Parathyroid adenoma (tissue), 2 donors: ENCODE results near the gene DSCAM.

ENCODE experiments used
- H2AFZ ChIP-seq: fragments of 300-600 bp; sonication (generic); one replicate; pipeline ENCODE4 v1.7.0; 2017; ENCODE audit warnings: antibody characterized with exemption, mild to moderate bottlenecking
- H3K27ac ChIP-seq: fragments of 300-600 bp; sonication (generic); one replicate; pipeline ENCODE4 v1.7.0; 2017
- H3K27me3 ChIP-seq: fragments of 300-600 bp; sonication (generic); one replicate; pipeline ENCODE4 v1.7.0; 2017; ENCODE audit warnings: low read length; ENCODE audit not compliant: control insufficient read depth, insufficient read depth
- H3K36me3 ChIP-seq: fragments of 300-600 bp; sonication (generic); one replicate; pipeline ENCODE4 v1.7.0; 2017; ENCODE audit warnings: low read length; ENCODE audit not compliant: control insufficient read depth, insufficient read depth
- H3K4me1 ChIP-seq: fragments of 300-600 bp; sonication (generic); one replicate; pipeline ENCODE4 v1.7.0; 2017; ENCODE audit warnings: control low read depth
- H3K4me2 ChIP-seq: fragments of 300-600 bp; sonication (generic); one replicate; pipeline ENCODE4 v1.7.0; 2017; ENCODE audit warnings: low read length
- H3K4me3 ChIP-seq: fragments of 300-600 bp; sonication (generic); one replicate; pipeline ENCODE4 v1.7.0; 2017; ENCODE audit warnings: low read depth, low read length
- H3K79me2 ChIP-seq: fragments of 300-600 bp; sonication (generic); one replicate; pipeline ENCODE4 v1.7.0; 2017; ENCODE audit warnings: control low read depth
- H3K9ac ChIP-seq: fragments of 300-600 bp; sonication (generic); one replicate; pipeline ENCODE4 v1.7.0; 2017; ENCODE audit warnings: mild to moderate bottlenecking
- H3K9me3 ChIP-seq: fragments of 300-600 bp; sonication (generic); one replicate; pipeline ENCODE4 v1.7.0; 2017; ENCODE audit warnings: low read length; ENCODE audit not compliant: control insufficient read depth
- CTCF ChIP-seq: fragments of 300-600 bp; sonication (generic); IDR thresholded peaks from one replicate; pipeline ENCODE4 v1.7.0; 2017; ENCODE audit warnings: antibody characterized with exemption, mild to moderate bottlenecking
- donor health status: primary hyperparathyroidism.

The DSCAM gene

GRCh38 chr21:40334159-40334558 lies 512.8 kb downstream of the DSCAM start:
- Histone ChIP-seq H3K4me1 (no peaks in the 10 kb centered on the region), H3K27me3 (no peaks in the 10 kb centered on the region), H3K79me2 (no peaks in the 10 kb centered on the region), H3K9ac (no peak overlapping the region), H3K36me3 (no peaks in the 10 kb centered on the region), H3K4me3 (no peak overlapping the region), H3K27ac (no peak overlapping the region), H3K9me3 (no peaks in the 10 kb centered on the region), H2AFZ (no peak overlapping the region), H3K4me2 (no peak overlapping the region)
- no peak for TF ChIP-seq CTCF

GRCh38 chr21:40333731-40334130 lies 513.2 kb downstream of the DSCAM start:
- Histone ChIP-seq H3K4me2 (no peak overlapping the region), H3K9me3 (no peaks in the 10 kb centered on the region), H3K27ac (no peak overlapping the region), H3K9ac (no peak overlapping the region), H3K4me1 (no peaks in the 10 kb centered on the region), H3K79me2 (no peaks in the 10 kb centered on the region), H2AFZ (no peak overlapping the region), H3K36me3 (no peaks in the 10 kb centered on the region), H3K27me3 (no peaks in the 10 kb centered on the region), H3K4me3 (no peak overlapping the region)
- no peak for TF ChIP-seq CTCF

- H3K4me1 ChIP-seq = no peaks in the 10 kb centered on the region
Measured at GRCh38 chr21:40331804-40332203, 515.2 kb downstream of the DSCAM start.

GRCh38 chr21:40331172-40331571 lies 515.8 kb downstream of the DSCAM start:
- H3K36me3 ChIP-seq = no peaks in the 10 kb centered on the region

More at GRCh38 chr21:40331804-40332203, 515.2 kb downstream of the DSCAM start:
- no peak for TF ChIP-seq CTCF
- no peaks in the 10 kb centered on the region for H3K36me3 ChIP-seq
- no peak overlapping the region for H3K4me3 ChIP-seq
- H2AFZ ChIP-seq = no peak overlapping the region
- no peak overlapping the region for H3K27ac ChIP-seq
- no peak overlapping the region for H3K9ac ChIP-seq
- H3K4me2 ChIP-seq = no peak overlapping the region
- no peaks in the 10 kb centered on the region for H3K9me3 ChIP-seq
- H3K79me2 ChIP-seq = no peaks in the 10 kb centered on the region
- no peaks in the 10 kb centered on the region for H3K27me3 ChIP-seq

More at GRCh38 chr21:40331172-40331571, 515.8 kb downstream of the DSCAM start:
- no peak overlapping the region for H2AFZ ChIP-seq
- no peaks in the 10 kb centered on the region for H3K27me3 ChIP-seq
- no peaks in the 10 kb centered on the region for H3K79me2 ChIP-seq
- H3K9me3 ChIP-seq = no peaks in the 10 kb centered on the region
- H3K4me2 ChIP-seq = no peak overlapping the region
- no peak for TF ChIP-seq CTCF
- H3K9ac ChIP-seq = no peak overlapping the region
- H3K4me1 ChIP-seq = no peaks in the 10 kb centered on the region
- H3K27ac ChIP-seq = no peak overlapping the region
- no peak overlapping the region for H3K4me3 ChIP-seq
